HG03565 (cell line): ENCODE data around the gene KRTAP5-11.
"Not testable (repeated sequence)": the region's sequence is repeated elsewhere in the genome, so short reads cannot be mapped to it uniquely, and the experiment has no call there.

Experiments used
- ATAC-seq: cut with Tn5 transposase; IDR thresholded peaks from one replicate; pipeline ENCODE4 v1.9.1; 2021; ENCODE audit warnings: mild to moderate bottlenecking, moderate library complexity; ENCODE audit not compliant: unreplicated experiment

Gene KRTAP5-11

GRCh38 chr11:71582309-71582895 is at the start of gene KRTAP5-11:
Gene KRTAP5-11, minus strand, starts transcription at chr11:71582875. Its CDS starts 38 bp downstream, at chr11:71582837.
- no peak for ATAC-seq

GRCh38 chr11:71631551-71631950 is 48.9 kb upstream of the KRTAP5-11 start:
- not testable (repeated sequence) for ATAC-seq

- ATAC-seq = not testable (repeated sequence)
Measured at GRCh38 chr11:71630071-71630470, 47.4 kb upstream of the KRTAP5-11 start.

GRCh38 chr11:71628943-71629342 is 46.3 kb upstream of the KRTAP5-11 start:
- ATAC-seq = not testable (repeated sequence)

- ATAC-seq = not testable (repeated sequence)
Measured at GRCh38 chr11:71623226-71623625, 40.6 kb upstream of the KRTAP5-11 start.

- not testable (repeated sequence) for ATAC-seq
Measured at GRCh38 chr11:71622561-71622960, 39.9 kb upstream of the KRTAP5-11 start.

GRCh38 chr11:71615003-71615402 is 32.3 kb upstream of the KRTAP5-11 start:
- ATAC-seq = not testable (repeated sequence)

- not testable (repeated sequence) for ATAC-seq
Measured at GRCh38 chr11:71614366-71614917, 31.8 kb upstream of the KRTAP5-11 start.

- ATAC-seq = not testable (repeated sequence)
Measured at GRCh38 chr11:71613931-71614330, 31.3 kb upstream of the KRTAP5-11 start.

- not testable (repeated sequence) for ATAC-seq
Measured at GRCh38 chr11:71611218-71611910, 28.7 kb upstream of the KRTAP5-11 start.

GRCh38 chr11:71608272-71608671 is 25.6 kb upstream of the KRTAP5-11 start:
- ATAC-seq = not testable (repeated sequence)

- not testable (repeated sequence) for ATAC-seq
Measured at GRCh38 chr11:71607520-71608216, 25.0 kb upstream of the KRTAP5-11 start.

- not testable (repeated sequence) for ATAC-seq
Measured at GRCh38 chr11:71606853-71607519, 24.3 kb upstream of the KRTAP5-11 start.

- not testable (repeated sequence) for ATAC-seq
Measured at GRCh38 chr11:71604798-71605488, 22.3 kb upstream of the KRTAP5-11 start.

GRCh38 chr11:71603221-71603620 is 20.5 kb upstream of the KRTAP5-11 start:
- not testable (repeated sequence) for ATAC-seq

- ATAC-seq = not testable (repeated sequence)
Measured at GRCh38 chr11:71589546-71589920, 6.9 kb upstream of the KRTAP5-11 start.

- ATAC-seq = not testable (repeated sequence)
Measured at GRCh38 chr11:71588822-71589545, 6.3 kb upstream of the KRTAP5-11 start.

- ATAC-seq = not testable (repeated sequence)
Measured at GRCh38 chr11:71588314-71588713, 5.6 kb upstream of the KRTAP5-11 start.

- ATAC-seq = not testable (repeated sequence)
Measured at GRCh38 chr11:71585673-71586072, 3.0 kb upstream of the KRTAP5-11 start.

GRCh38 chr11:71582969-71583368 is 294 bp upstream of the KRTAP5-11 start:
- not testable (repeated sequence) for ATAC-seq
